KMS-11 (cell line): ENCODE data around the gene RTN4R.

ENCODE experiments used
- H2AFZ ChIP-seq: fragments of 200-600 bp; sonication (generic); 2 replicates; pipeline ENCODE4 v1.6.1; 2016; ENCODE audit warnings: antibody characterized with exemption, mixed run types, low read depth
- H3K27ac ChIP-seq: fragments of 200-600 bp; sonication (generic); 2 replicates; pipeline ENCODE4 v1.6.1; 2016; ENCODE audit warnings: mild to moderate bottlenecking, mixed run types
- H3K27me3 ChIP-seq: fragments of 200-600 bp; sonication (generic); 2 replicates; pipeline ENCODE4 v1.6.1; 2017; ENCODE audit warnings: mild to moderate bottlenecking, low read depth, mixed run types, moderate library complexity; ENCODE audit not compliant: insufficient read depth
- H3K36me3 ChIP-seq: fragments of 200-600 bp; sonication (generic); 2 replicates; pipeline ENCODE4 v1.6.1; 2017; ENCODE audit warnings: mild to moderate bottlenecking, mixed run types; ENCODE audit not compliant: insufficient read depth
- H3K4me1 ChIP-seq: fragments of 200-600 bp; sonication (generic); 2 replicates; pipeline ENCODE4 v1.6.1; 2016; ENCODE audit warnings: mild to moderate bottlenecking, low read depth, mixed run types; ENCODE audit not compliant: poor library complexity, severe bottlenecking
- H3K4me2 ChIP-seq: fragments of 200-600 bp; sonication (generic); 2 replicates; pipeline ENCODE4 v1.7.0; 2016; ENCODE audit warnings: mild to moderate bottlenecking, mixed run types
- H3K4me3 ChIP-seq: fragments of 200-600 bp; sonication (generic); IDR thresholded peaks from 2 replicates; pipeline ENCODE4 v1.6.1; 2017; ENCODE audit warnings: low read depth, low read length, mixed read lengths; ENCODE audit not compliant: insufficient read depth
- H3K79me2 ChIP-seq: fragments of 200-600 bp; sonication (generic); 2 replicates; pipeline ENCODE4 v1.6.1; 2016; ENCODE audit warnings: low read depth, mixed run types; ENCODE audit not compliant: insufficient read depth
- H3K9ac ChIP-seq: fragments of 200-600 bp; sonication (generic); 2 replicates; pipeline ENCODE4 v1.6.1; 2016; ENCODE audit warnings: mild to moderate bottlenecking, mixed run types
- H4K20me1 ChIP-seq: fragments of 200-600 bp; sonication (generic); 2 replicates; pipeline ENCODE4 v1.6.1; 2016; ENCODE audit warnings: mild to moderate bottlenecking, mixed run types; ENCODE audit not compliant: insufficient read depth
- CTCF ChIP-seq: fragments of 200-600 bp; sonication (generic); conservative IDR thresholded peaks from 2 replicates; pipeline ENCODE4 v1.6.1; 2017; ENCODE audit warnings: low read depth, mild to moderate bottlenecking, antibody characterized with exemption, low read length, moderate library complexity, mixed read lengths

Gene RTN4R

GRCh38 chr22:20210473-20211059 lies 57.6 kb downstream of the RTN4R start:
- Histone ChIP-seq H3K79me2 (no peaks in the 10 kb centered on the region), H3K27me3 (peaks cover 57% of the 10 kb centered on the region), H3K4me2 (no peak overlapping the region), H3K4me3 (no peak overlapping the region), H3K4me1 (no peaks in the 10 kb centered on the region), H3K9ac (no peak overlapping the region), H4K20me1 (no peaks in the 10 kb centered on the region), H2AFZ (no peak overlapping the region), H3K36me3 (no peaks in the 10 kb centered on the region), H3K27ac (no peak overlapping the region)
- no peak for TF ChIP-seq CTCF

GRCh38 chr22:20209761-20210250 lies 58.3 kb downstream of the RTN4R start:
- Histone ChIP-seq H3K4me1 (no peaks in the 10 kb centered on the region), H3K27me3 (peaks cover 53% of the 10 kb centered on the region), H2AFZ (no peak overlapping the region), H3K9ac (no peak overlapping the region), H3K79me2 (no peaks in the 10 kb centered on the region), H3K4me2 (no peak overlapping the region), H4K20me1 (no peaks in the 10 kb centered on the region), H3K27ac (no peak overlapping the region), H3K4me3 (no peak overlapping the region), H3K36me3 (no peaks in the 10 kb centered on the region)
- TF ChIP-seq CTCF = no peak

GRCh38 chr22:20208713-20209310 lies 59.3 kb downstream of the RTN4R start:
- Histone ChIP-seq H3K27me3 (peaks cover 52% of the 10 kb centered on the region), H3K4me1 (no peaks in the 10 kb centered on the region), H3K4me2 (no peak overlapping the region), H3K9ac (no peak overlapping the region), H3K27ac (no peak overlapping the region), H3K36me3 (no peaks in the 10 kb centered on the region), H3K4me3 (no peak overlapping the region), H3K79me2 (no peaks in the 10 kb centered on the region), H4K20me1 (no peaks in the 10 kb centered on the region), H2AFZ (no peak overlapping the region)
- no peak for TF ChIP-seq CTCF

GRCh38 chr22:20207277-20208025 lies 60.7 kb downstream of the RTN4R start:
- Histone ChIP-seq H3K27me3 (peaks cover 51% of the 10 kb centered on the region), H3K79me2 (no peaks in the 10 kb centered on the region), H3K4me3 (no peak overlapping the region), H3K36me3 (no peaks in the 10 kb centered on the region), H3K4me2 (no peak overlapping the region), H3K27ac (no peak overlapping the region), H4K20me1 (no peaks in the 10 kb centered on the region), H3K4me1 (no peaks in the 10 kb centered on the region), H3K9ac (no peak overlapping the region), H2AFZ (no peak overlapping the region)
- TF ChIP-seq CTCF = no peak
